ENCODE data around the gene FOXC1.

- no peak for TF ChIP-seq EHMT2 (IDR thresholded peaks at IDR 0.05; ENCODE audit: low read depth)
- TF ChIP-seq POLR2A (IDR thresholded peaks at IDR 0.05; ENCODE audit: low read length), result no peak
- TF ChIP-seq CTCF (IDR thresholded peaks at IDR 0.05), result no peak
- TF ChIP-seq CHD2 (IDR thresholded peaks at IDR 0.05; ENCODE audit: low read length, partially characterized antibody), result no peak
- TF ChIP-seq ESRRA (IDR thresholded peaks at IDR 0.05; ENCODE audit: borderline replicate concordance, low read length), result no peak
- no peak for TF ChIP-seq MAX (IDR thresholded peaks at IDR 0.05)
- no peak for TF ChIP-seq RAD21 (conservative IDR thresholded peaks at IDR 0.05 in 1 of 2, IDR thresholded peaks at IDR 0.05 in 1 of 2)
- TF ChIP-seq CEBPB (IDR thresholded peaks at IDR 0.05), result no peak
- no peak for TF ChIP-seq NPAS2 (CRISPR knock-in tag; IDR thresholded peaks at IDR 0.05; ENCODE audit: borderline replicate concordance)
- TF ChIP-seq E2F6 (IDR thresholded peaks at IDR 0.05; ENCODE audit: borderline replicate concordance, low read depth), result no peak
- TF ChIP-seq SREBF2 (IDR thresholded peaks at IDR 0.05), result no peak
- no peak for TF ChIP-seq ELK1 (IDR thresholded peaks at IDR 0.05; ENCODE audit: low read depth, low read length)
- no peak for TF ChIP-seq REST (IDR thresholded peaks at IDR 0.05)
These were observed 28.4 kb upstream of the FOXC1 start for GRCh38 chr6:1581120-1581991.
